CD4-positive, alpha-beta T cell treated with Interleukin-10 for 1 hour (primary cell): Measurements from ENCODE around the gene PGAM1.
A peak's percentile ranks its signal among the peaks of the same experiment; 100 is the strongest.
"Not testable (repeated sequence)": the region's sequence is repeated elsewhere in the genome, so short reads cannot be mapped to it uniquely, and the experiment has no call there.

Experiments used
- DNase-seq: peaks from one replicate; pipeline ENCODE4 v3.0.0-alpha.2; 2020

The PGAM1 gene

DNA sequence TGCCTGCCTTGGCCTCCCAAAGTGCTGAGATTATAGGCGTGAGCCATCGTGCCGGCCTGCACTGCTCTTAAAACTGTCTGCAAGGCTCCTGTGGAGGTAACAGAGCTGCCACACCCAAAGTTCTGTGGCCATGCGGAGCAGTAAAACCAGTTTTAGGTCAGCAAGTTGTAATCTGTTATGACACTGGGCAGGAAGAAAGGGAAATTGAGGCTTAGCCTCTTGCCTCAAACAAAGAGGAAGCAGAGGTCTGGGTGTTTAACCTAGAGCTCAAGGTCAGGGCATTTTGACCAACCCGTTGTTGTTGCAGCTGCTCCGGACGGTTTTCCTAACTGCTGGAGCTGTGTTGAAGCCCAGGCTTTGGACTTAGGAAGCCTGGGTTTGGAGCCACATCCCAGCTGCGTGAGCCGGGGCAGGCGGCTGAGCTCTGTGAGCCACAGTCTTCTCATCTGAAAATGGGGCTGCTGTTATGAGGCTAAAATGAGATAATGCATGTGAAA, 17.4 kb upstream of the PGAM1 start:
- no peak for DNase-seq

DNA sequence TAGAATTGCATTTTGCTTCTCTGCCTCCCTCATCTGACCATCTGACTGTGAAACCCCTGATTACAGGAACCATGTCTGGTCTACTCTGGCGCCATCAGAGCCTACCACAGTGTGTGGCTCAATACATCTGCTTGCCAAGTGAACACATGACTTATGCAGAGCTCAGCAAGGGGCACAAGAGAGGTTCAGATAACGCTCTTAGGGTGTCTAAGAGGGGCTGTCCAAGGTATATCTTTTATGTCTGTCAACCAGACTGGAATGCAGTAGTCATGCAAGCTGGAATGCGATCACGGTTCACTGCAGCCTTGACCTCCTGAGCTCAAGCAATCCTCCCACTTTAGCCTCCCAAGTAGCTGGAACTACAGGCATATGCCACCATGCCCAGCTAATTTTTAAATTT, 14.6 kb upstream of the PGAM1 start:
- DNase-seq = no peak

DNA sequence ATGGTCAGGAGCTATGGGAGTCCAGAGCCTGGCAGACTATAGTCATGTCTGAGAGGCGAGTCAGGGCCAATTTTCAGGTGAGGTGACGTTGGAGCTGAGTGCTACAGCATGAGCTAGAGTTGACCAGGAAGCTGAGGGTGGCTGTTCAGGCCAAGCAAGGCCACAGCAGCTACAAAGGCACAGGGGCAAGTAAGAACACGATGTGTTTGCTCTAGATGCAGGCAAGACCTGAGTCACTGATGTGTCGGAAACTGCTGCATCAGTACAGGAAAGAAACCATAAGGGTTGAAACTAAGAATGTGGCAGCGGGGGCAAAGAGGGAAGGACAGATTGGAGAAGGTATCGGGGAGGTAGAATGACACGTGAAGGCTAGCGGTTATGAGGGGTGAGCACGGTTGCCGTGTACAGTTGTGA, 13.1 kb upstream of the PGAM1 start:
- no peak for DNase-seq

DNA sequence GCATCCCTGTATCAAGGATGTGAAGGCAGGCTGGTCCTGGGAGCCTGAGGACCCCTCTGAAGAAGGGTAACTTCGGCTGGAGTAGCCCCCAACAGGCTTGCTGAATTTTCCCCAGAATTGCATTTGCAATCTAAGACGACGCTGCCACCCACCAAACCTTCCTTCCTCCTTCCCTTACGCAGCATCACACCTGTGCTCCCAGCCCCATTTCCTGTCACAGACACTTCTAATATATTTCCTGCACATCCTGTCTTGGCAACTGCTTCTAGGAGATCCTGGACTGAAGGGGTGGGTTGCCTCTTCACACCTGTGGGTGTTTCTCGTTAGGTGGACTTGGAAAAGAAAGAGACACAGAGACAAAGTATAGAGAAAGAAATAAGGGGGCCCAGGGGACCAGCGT, 9.4 kb upstream of the PGAM1 start:
- DNase-seq = no peak

DNA sequence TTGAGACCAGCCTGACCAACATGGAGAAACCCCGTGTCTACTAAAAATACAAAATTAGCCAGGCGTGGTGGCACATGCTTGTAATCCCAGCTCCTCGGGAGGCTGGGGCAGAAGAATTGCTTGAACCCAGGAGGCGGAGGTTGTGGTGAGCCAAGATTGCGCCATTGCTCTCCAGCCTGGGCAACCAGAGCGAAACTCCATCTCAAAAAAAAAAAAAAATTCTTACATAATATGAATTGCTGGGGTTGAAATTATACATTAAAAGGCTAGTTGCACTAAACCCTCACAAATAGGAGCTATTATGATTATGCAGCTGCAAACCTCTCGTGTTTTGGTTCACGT, 2.3 kb upstream of the PGAM1 start:
- not testable (repeated sequence) for DNase-seq

DNA sequence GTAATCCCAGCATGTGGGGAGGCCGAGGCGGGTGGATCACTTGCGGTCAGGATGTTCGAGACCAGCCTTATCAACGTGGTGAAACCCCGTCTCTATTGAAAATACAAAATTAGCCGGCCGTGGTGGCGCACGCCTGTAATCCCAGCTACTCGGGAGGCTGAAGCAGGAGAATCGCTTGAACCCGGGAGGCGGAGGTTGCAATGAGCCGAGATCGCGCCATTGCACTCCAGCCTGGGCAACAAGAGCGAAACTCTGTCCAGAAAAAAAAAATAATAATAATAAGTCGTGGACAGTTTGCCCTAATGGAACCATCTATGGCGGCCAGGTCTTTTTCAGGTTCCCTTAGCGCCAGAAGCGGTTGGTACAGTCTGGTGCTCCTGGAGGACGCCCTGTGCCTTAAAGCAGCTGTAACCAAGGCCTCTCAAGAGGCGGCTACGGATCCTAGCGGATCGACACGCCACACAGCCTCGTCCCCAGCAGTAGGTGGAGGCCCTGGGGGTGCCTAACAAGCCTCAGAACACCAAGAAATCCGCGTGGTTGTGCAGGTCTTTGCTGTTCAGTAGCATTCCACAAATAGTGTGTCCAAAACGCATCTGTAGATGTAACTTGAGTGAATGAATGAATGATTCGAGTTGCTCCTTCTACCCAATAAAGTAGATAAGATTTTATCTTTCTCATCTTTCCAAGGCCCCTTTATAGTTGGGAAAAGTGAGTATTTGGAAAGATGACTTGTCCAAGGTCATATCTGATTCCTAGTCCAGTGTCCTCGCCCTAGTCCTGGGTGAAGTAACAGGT, 982 bp downstream of the PGAM1 start:
- DNase-seq = no peak

DNA sequence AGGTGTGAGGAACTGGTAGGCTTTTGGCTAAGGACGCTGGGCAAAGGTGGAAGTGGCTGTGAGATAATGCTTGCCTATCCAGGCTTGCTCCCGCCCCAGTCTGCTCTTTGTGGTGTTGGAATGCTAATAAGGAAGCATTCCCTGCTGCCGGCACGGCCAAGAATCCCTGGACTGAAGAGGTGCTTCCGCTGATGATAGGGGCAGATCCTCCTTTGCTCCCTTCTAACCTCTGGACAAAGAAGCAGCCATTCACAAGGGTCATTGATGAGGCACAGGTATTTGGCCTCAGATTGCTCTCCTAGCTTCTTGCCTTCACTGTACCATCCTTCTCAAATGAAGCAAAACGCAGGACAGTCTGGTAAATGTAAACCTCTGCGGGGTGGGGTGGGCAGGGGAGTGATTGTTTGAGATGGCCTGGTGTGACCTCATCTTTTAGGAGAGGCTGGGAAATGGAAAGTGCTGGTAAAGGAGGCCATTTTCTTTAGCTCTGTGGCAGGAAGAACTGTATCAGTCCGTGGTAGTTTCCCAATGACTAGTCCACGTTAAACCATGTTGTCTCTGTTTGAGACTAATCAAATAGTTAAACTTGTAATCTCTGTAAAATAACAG, 1.7 kb downstream of the PGAM1 start:
- DNase-seq = peak; percentile 52

DNA sequence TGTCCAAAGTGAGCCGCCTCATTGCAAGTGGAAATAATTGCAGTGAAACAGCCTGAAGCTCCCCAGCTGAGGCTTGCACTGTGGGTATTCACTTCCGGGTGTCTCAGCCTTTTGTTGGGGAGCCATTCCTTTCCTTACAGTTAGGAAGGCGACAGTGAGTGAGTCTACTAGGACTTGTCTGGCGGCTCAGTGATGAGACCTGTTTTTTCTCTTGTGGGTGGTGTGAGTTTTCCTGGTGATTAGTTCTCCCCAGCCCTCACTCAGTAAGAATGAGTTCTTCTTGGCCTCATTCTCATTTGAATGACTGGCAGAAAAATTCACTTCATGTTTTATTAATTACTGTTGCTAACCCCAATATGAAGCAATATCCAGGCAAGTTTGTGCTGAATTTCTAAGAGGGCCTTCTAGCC, 2.6 kb downstream of the PGAM1 start:
- DNase-seq = peak; percentile 53

DNA sequence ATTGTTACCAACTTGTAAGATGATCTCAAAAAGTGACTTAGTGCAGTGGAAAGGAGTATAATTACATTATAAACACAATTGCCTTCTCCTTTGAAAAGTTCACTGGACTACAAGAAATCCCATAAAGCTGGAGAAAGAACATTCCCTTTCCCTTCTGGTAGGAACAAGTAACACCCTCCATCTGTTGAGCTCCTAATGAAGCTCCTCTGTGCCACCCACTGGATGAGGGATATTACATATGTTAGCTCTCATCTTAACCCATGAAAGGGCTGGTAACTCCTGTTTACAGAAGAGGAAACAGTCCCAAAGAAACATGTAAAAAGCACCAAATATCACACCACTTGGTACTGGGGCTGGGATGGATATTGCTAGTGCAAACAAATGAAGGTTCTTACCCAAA, 8.1 kb downstream of the PGAM1 start:
- no peak for DNase-seq

DNA sequence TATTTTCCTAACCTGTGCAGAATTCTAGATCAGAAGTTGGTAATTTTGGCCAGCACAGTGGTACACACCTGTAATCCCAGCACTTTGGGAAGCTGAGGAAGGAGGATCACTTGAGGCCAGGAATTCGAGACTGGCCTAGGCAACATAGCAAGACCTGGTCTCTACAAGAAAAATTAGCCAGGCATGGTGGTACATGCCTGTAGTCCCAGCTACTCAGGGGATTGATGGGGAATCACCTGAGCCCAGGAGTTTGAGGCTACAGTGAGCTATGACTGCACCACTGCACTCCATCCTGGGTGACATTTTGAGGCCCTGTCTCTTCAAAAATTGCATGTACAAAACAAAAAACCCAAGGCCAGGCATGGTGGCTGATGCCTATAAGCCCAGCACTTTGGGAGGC, 8.6 kb downstream of the PGAM1 start:
- no peak for DNase-seq

DNA sequence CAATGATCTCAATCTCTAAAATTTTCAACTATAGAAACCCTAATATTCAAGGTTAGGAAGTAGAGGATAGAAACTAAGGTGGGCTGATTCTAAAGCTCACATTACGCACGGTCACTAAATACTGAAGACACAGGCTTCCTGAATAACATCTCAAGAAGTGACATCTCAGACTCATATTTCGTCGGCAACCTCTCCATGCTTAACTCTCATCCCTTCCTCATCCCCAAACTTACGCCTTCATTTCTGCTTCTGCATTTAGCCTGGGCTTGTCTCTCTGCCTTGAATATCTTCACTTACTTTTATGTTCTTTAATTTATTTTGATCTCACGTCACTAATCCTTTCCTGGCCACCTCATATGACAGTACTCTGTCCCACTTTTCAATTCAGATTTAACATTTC, 9.2 kb downstream of the PGAM1 start:
- DNase-seq = no peak

DNA sequence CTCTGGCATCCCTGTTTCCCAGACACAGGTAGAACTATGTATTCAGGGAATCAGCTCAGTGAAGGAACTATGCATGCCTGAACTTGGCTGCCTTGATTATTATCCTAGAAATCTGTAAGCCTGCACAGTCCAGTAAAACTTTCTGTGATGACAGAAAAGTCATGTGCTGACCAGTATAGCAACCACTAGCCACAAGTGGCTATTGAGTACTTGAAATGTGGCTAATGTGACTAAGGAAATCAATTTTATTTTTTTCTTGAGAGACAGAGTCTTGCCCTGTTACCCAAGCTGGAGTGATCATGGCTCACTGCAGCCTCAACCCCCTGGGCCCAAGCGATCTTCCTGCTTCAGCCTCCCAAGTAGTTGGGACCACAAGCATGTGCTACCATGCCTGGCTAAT, 16.3 kb downstream of the PGAM1 start:
- DNase-seq = no peak

DNA sequence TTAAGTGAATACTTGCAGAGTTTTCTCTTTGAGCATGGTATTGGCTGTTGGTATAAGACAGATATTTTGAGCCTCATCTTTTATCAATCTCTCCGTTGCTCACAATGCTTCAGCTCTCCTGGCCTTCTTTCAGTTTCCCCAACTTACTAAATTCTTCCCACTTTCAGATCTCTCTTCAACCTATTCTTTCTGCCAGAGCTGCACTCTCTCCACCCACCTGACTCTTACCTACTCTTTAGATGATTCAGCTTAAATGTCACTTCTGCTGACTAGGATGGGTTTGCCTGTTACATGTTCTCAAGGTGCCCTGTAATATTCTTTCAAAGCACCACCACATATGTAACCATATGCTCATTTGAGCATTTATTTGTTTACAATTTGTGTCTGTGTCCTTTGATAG, 18.2 kb downstream of the PGAM1 start:
- no peak for DNase-seq

DNA sequence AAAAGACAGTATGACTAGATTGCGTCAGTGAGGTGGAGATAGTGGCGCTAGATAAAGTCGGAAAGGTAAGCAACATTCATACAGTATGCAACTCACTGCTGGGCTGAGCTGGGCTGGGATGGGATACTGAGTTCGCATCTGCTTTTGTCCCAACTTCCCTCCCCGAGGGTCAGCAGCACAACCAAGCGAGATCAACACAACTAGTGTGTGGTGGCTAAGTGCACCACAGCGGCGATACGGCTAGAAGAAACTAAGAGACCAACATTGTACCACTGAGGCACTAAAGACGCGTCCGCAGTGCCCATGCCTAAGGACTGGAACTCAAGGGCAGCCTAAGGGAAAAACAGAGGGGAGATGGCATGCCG, 19.3 kb downstream of the PGAM1 start:
- DNase-seq = no peak

DNA sequence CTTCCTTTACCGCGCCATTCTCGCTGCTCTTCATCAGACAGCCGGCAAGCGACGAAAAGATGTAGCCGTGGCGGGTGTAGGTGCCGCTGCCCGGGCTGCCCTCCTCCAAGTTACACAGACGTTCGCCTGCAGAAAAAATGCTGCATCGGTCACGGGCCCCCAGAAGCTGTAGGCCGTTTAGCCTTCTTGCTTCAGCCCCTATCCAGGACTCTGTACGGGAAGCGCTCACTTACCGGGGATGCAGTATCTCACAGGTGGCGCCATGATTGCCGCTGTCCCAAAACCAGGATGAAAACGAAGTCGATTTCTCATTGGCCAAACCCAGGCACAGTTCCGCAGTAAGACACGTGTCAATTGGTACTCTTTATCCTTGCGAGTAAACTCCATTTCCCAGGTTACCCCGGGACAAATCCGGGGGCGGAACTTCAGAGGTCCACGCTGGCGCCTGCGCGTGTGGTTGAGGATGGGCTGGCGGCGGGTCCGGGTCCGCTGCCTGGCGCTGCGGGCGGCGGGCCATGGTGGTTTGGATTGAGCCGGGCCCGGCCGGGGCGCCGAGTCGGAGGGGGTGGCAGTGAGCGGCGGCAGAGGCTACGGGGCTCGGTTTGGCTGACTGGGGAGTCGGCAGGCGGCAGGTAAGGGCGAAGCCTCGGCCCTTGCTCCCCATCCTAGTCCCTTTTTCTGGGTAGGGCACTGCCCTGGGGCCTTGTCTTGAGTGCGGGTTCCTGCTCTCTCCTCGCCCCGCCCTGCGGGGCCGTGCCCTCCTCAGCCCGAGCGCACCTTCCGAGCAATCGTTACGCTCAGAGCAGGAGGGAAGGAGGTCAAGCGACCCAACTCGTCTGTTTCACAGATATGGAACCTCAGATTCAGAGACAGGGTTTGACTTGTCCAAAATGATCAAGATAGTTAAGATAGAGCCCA, 20.0 kb downstream of the PGAM1 start, which contains the start of the genes EXOSC1 and ZDHHC16:
EXOSC1 (minus strand) TSS at position 285 of the 918 bp plus-strand sequence; CDS start at position 264, 21 bp downstream.
ZDHHC16 (plus strand) TSS at position 454 of the 918 bp plus-strand sequence. CDS start 5,501 bp downstream, outside the sequence.
- DNase-seq = peak; percentile 93

DNA sequence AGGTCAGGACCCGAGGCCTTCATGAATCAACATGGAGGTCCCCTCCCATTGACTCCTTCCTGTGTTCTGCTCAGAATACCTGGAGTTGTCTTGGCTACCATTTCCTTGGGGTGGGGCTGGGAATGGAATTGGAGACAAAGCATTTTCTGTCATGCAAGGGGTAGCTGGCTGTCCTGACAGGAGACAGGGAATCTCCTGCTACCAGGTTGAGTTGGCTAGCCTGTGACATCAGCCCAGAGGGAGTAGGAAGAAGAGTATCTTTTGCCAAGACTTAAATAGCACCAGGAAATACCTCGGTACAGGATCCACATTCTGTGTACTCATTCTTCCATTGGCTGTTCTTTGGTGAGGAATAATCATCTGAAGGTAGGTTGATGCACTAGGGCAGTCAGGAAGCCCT, 24.8 kb downstream of the PGAM1 start:
- DNase-seq = no peak

DNA sequence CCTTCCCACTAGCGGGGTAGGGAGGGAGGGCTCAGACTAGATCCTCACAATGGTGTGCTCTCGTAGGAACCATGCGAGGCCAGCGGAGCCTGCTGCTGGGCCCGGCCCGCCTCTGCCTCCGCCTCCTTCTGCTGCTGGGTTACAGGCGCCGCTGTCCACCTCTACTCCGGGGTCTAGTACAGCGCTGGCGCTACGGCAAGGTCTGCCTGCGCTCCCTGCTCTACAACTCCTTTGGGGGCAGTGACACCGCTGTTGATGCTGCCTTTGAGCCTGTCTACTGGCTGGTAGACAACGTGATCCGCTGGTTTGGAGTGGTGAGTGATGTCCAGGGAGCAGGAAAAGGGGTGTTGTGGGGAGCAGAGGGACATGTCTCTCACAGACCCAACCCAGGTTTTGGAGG, 25.6 kb downstream of the PGAM1 start:
- no peak for DNase-seq

DNA sequence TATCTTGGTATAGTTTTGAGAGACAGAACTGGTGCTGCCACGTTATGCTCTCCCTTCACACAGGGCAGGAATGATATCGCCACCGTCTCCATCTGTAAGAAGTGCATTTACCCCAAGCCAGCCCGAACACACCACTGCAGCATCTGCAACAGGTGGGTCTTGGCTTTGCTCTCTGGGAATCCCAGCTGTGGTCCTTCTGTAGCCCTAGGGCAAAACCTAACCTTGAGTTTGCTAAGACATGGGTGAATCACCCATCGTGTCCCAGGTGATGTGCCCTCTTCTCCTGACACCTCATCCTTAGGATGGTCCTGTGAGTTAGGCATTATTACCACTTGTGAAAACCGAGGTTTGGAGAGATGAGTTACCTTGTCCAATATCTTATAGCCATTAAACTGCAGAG, 26.4 kb downstream of the PGAM1 start:
- DNase-seq = no peak

DNA sequence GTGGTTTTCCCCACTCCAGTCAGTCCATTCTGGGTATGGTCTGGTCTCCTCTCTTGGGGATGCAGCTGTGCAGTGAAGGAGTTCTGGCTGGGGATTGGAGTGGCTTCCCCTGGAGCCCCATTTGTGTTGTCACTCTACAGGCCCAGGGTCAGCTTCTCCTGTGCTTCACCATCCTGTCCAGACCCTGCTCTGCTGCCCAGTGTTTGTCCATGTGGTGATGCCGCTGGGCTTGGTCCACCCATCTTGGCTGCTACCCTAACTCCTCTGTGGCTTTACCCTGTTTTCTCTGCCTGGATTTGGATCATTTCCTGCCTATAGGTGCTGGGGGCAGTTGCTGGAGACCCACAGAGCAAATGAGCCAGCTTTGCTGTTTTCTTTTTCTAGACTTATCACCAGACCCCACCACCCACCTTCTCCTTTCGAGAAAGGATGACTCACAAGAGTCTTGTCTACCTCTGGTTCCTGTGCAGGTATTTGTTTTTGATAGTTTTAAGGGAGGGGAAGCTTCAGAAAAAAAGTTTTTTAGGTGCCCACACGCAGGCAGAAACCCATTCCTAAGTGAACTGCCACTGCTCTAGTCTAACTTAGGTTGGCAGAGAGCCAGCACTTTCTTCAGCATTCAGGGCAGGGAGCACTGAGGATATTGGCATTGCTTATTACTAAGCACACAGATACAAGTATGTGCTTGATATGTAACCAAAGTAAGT, 28.5 kb downstream of the PGAM1 start:
- no peak for DNase-seq

DNA sequence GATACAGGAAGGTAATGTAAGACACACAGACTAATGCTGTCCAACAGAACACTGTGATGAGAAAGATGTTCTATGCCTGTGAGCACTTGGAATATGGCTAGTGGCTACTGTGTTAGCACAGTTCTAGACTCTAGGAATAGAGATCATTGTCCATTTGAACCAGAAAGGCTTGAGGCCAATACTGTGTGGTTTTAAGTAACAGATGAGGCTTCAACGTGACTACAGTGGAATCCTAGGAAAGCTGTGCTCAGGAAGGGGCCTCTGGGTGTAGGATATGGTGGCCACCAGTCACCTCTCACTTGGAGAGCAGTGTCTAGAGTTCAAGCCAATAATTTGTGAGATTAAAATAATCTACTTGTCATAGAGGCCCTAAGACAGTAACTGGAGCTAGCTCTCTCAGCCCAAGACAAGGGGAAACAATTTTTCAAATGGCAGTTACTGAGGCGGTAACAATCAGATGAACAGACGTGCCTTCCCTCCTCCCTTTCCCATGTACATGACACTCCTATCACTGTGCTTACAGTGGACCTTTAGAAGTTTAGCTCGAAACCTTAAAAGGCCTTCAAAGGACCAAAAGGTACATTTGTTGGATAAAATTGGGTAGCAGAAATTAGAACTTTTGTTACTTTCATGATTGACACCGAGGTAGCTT, 30.2 kb downstream of the PGAM1 start:
- DNase-seq = no peak

DNA sequence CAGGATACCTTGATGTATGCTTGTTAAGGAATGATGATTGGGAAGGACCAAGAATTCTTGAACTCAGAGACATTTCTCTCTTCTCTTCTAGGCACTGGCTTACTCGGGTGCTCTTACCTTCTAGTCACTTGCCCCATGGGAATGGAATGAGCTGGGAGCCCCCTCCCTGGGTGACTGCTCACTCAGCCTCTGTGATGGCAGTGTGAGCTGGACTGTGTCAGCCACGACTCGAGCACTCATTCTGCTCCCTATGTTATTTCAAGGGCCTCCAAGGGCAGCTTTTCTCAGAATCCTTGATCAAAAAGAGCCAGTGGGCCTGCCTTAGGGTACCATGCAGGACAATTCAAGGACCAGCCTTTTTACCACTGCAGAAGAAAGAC, 30.7 kb downstream of the PGAM1 start:
- DNase-seq = no peak

DNA sequence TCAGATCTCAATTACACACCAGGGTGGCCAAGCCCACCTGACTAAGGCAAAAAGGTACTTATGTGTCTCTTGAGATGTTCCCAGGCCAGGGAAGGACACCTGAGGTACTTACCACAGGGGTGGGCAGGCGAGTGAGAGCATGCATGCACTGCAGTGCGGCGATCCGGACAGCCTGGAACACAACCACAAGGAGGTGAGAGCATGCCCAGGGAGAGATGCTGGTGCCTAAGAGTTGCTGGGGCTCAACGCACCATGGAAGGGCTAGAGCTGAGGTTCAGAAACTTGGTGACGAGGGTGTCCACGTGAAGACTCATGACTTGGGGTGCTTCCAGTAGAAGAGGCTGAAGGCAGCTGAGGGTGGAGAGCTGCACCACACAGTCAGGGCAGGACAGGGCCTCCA, 33.1 kb downstream of the PGAM1 start:
- DNase-seq = no peak
